T-helper 17 cell (primary cell): ENCODE measurements around the gene USP34. TPM values are rescaled to one million over a fixed set of nuclear protein-coding genes. Genes with fewer than 3 reads are reported as not detected.

Experiments
- ATAC-seq: fragments of 150-1000 bp; cut with Tn5 transposase; 2 replicates; pipeline ENCODE4 v1.10.0; 2021; ENCODE audit warnings: mild to moderate bottlenecking, moderate library complexity
- DNase-seq, 3 donors: peaks; one replicate each; pipeline versions ENCODE4 v3.0.0 to v3.0.0-alpha.2; 2020 to 2021
- H3K9me3 ChIP-seq: one replicate; pipeline ENCODE4 v1.7.0; 2013; ENCODE audit warnings: low read length, mild to moderate bottlenecking; ENCODE audit not compliant: control insufficient read depth, poor library complexity, severe bottlenecking
- H3K27ac Mint-ChIP-seq: one replicate; pipeline ENCODE4 v1.8.0; 2022; ENCODE audit warnings: mild to moderate bottlenecking, moderate library complexity, mixed read lengths
- H3K27me3 Mint-ChIP-seq: one replicate; pipeline ENCODE4 v1.8.0; 2022; ENCODE audit warnings: mixed read lengths
- H3K36me3 Mint-ChIP-seq: one replicate; pipeline ENCODE4 v1.8.0; 2022; ENCODE audit warnings: low read depth, mixed read lengths
- H3K4me1 Mint-ChIP-seq: one replicate; pipeline ENCODE4 v1.8.0; 2022; ENCODE audit warnings: mild to moderate bottlenecking, mixed read lengths
- H3K4me3 Mint-ChIP-seq: one replicate; pipeline ENCODE4 v1.8.0; 2022; ENCODE audit warnings: mild to moderate bottlenecking, moderate library complexity, mixed read lengths
- total RNA-seq, 4 donors: library from RNA in 2 of 4; stranded (reverse) in 2 of 4; gene quantifications; one replicate each; pipeline ENCODE4 v1.2.3 and lab custom pipeline; 2022 to 2026

USP34 gene
- total RNA-seq, 2 donors from 2014 or later = 148 to 170 TPM

DNA sequence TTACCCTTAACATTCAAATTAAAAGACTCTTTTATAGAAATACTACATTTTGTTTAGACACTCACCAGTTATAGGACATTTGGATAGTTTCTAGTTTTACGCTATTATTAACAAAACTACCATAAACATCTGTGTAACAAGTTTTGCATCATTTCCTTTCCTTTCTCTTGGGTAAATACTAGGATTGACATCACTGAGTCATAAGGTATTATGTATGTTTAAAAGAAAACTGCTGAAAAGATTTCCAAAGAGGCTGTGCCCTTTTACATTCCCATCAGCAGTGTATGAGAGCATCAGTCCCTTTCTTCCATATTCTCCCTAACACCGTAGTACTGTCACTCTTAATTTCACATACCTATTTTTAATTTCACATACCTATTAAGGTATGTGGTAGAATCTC, 130.6 kb downstream of the USP34 start:
- Mint-ChIP-seq H3K27ac (no peak overlapping the region), H3K36me3 (peaks cover 12% of the 10 kb centered on the region)

DNA sequence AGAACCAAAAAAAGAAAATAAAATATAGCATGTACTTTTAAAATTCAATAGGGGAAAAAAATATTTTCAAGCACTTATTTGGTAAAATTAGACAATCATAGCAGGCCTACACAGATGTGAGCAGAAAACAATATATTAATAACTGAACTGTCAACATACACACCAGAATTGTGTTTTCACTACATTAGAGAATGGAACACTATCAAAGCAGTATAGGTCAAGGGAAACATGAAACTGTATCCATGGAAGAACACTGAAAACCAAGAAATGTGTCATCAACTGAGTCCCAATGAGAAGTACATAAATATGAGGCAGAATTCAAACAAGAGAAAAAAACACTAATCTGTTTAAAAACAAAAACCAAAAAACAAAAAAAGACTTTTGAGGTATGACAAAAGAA, 132.4 kb downstream of the USP34 start:
- Mint-ChIP-seq H3K27me3 (no peaks in the 10 kb centered on the region), H3K36me3 (peaks cover 12% of the 10 kb centered on the region), H3K27ac (no peak overlapping the region), H3K4me3 (no peak overlapping the region), H3K4me1 (peaks cover 10% of the 10 kb centered on the region)
- H3K9me3 ChIP-seq = no peaks in the 10 kb centered on the region
- ATAC-seq (no peak), DNase-seq (no peak)

More for the DNA sequence above, 130.6 kb downstream of the USP34 start:
- no peaks in the 10 kb centered on the region for H3K9me3 ChIP-seq
- H3K4me1 Mint-ChIP-seq = peaks cover 10% of the 10 kb centered on the region
- ATAC-seq = no peak
- H3K4me3 Mint-ChIP-seq = no peak overlapping the region
- H3K27me3 Mint-ChIP-seq = no peaks in the 10 kb centered on the region
- no peak for DNase-seq

DNA sequence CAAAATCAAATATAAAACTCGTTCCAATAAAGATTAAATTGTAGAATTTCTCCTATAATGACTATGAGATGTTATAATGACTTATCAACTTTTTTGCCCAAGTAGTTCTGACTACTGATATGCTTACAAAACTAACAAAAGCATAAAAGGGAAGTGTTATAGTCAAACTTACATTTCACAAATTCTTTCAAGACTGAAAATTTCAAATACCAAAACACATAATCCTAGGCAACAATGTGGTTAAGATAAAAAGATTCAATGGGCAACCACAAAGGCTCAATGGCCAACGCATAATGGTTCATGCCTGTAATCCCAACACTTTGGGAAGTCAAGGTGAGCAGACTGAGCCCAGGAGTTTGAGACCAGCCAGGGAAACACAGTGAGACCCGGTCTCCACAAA, 135.7 kb downstream of the USP34 start:
- no peak overlapping the region for H3K27ac Mint-ChIP-seq
- no peaks in the 10 kb centered on the region for H3K9me3 ChIP-seq
- ATAC-seq (no peak), DNase-seq (no peak)
- peaks cover 6% of the 10 kb centered on the region for H3K4me1 Mint-ChIP-seq
- no peak overlapping the region for H3K4me3 Mint-ChIP-seq
- peaks cover 5% of the 10 kb centered on the region for H3K36me3 Mint-ChIP-seq
- H3K27me3 Mint-ChIP-seq = no peaks in the 10 kb centered on the region

DNA sequence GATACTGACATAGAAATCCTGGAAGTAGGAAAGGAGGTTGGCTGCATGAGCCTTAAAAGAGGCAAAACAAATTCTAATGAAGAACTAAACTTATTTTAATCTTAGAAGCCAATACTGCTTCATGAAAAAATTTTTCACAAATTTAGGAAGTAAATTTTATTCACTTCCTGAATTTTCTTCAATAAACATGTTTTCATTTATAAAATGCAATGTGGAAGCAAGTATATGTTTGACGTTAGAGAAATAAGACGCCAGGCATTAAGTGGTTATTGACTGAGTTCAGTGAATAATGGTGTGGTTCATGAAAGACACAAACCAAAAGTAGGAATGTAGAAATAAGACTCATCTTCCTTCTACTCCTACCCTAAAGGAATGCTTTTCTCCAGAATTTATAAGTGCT, 136.4 kb downstream of the USP34 start:
- Mint-ChIP-seq H3K27me3 (no peaks in the 10 kb centered on the region), H3K36me3 (peaks cover 7% of the 10 kb centered on the region), H3K4me3 (no peak overlapping the region)

DNA sequence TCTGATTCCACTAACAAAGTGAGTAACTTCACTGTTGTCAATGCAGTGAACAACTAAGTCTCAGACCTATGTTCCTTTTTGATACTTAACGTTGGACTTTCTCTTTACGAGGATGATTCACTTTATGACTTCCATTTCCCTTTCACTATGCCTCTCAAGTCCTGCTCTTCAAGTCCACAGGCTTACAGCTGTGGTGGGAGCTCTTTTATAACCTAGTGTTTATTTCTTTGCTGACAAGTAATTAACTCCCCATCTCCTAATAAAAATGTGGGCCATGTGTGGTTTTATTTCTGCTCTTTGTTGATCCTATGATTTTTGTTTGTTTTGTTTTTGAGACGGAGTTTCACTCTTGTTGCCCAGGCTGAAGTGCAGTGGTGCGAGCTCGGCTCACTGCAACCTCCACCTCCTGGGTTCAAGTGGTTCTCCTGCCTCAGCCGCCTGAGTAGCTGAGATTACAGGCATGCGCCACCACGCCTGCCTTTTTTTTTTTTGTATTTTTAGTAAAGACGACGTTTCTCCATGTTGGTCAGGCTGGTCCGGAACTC, 142.1 kb downstream of the USP34 start:
- ATAC-seq = no peak
- Mint-ChIP-seq H3K36me3 (peaks cover 7% of the 10 kb centered on the region), H3K27ac (peak overlapping the region; percentile 34), H3K27me3 (no peaks in the 10 kb centered on the region), H3K4me1 (peaks cover 17% of the 10 kb centered on the region), H3K4me3 (no peak overlapping the region)
- no peaks in the 10 kb centered on the region for H3K9me3 ChIP-seq
- DNase-seq = no peak

More for the DNA sequence above, 136.4 kb downstream of the USP34 start:
- DNase-seq (no peak), ATAC-seq (no peak)
- H3K9me3 ChIP-seq = no peaks in the 10 kb centered on the region
- Mint-ChIP-seq H3K27ac (no peak overlapping the region), H3K4me1 (peaks cover 6% of the 10 kb centered on the region)

DNA sequence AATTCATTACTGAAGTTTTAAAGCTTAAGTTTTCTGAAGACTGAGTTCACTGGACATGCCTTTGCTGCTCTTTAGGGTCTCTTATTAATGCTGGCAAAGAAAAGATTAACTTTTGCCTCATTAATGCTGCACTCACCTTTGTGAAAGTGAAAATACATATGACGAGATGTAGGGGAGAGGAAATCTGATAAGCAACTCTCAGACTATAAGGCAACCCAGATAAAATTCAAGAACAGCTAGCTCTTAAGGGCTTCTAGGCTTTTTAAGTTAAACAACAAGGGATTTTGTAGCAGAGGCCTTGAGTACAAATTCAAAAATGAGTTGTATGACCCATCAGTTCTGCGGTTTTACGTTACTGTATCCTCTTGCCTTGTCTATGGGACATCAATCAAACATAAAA, 143.7 kb downstream of the USP34 start:
- ATAC-seq = peak; percentile 68
- H3K27me3 Mint-ChIP-seq = no peaks in the 10 kb centered on the region
- H3K36me3 Mint-ChIP-seq = peaks cover 9% of the 10 kb centered on the region
- H3K27ac Mint-ChIP-seq = peak overlapping the region; percentile 68
- H3K9me3 ChIP-seq = no peaks in the 10 kb centered on the region
- no peak overlapping the region for H3K4me3 Mint-ChIP-seq
- peaks cover 17% of the 10 kb centered on the region for H3K4me1 Mint-ChIP-seq
- no peak for DNase-seq

DNA sequence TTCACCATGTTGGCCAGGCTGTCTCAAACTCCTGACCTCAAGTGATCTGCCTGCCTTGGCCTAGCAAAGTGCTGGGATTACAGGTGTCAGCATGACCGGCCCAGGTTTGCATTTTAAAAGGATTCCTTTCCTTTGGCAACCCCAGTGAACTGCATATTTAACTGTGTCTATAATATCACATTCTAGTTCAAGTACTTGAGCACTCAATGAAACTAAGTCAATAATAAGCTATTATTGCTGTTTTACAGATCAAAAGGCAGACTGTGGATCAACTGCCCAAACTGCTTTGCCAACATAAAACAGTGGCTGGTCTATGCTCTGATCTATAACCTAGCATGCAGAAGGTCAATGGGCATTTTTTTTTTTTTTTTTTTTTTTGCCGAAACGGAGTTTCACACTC, 144.5 kb downstream of the USP34 start:
- Mint-ChIP-seq H3K36me3 (peaks cover 9% of the 10 kb centered on the region), H3K27ac (peak overlapping the region; percentile 68), H3K4me1 (peaks cover 17% of the 10 kb centered on the region), H3K4me3 (peak overlapping the region; percentile 49), H3K27me3 (no peaks in the 10 kb centered on the region)
- DNase-seq = no peak
- ATAC-seq = no peak
- no peaks in the 10 kb centered on the region for H3K9me3 ChIP-seq

DNA sequence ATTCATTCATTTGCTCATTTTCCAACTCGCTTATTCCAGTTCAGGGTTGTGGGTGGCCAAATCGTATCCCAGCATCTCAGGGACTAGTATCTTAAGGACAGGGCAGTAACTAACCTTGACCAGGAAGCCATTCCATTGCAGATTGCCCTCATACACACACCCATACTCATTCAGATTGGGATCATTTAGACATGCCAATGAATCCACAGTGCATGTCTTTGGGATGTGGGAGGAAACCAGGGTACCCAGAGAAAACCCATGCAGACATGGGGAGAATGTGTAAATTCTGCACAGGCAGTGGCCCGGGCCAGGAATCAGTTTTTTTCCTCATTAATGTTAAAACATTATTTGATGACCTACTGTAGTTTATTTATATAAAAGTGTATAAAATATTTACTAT, 150.7 kb downstream of the USP34 start:
- H3K27me3 Mint-ChIP-seq = no peaks in the 10 kb centered on the region
- no peak for DNase-seq
- ATAC-seq = no peak
- peaks cover 4% of the 10 kb centered on the region for H3K36me3 Mint-ChIP-seq
- H3K27ac Mint-ChIP-seq = no peak overlapping the region
- no peak overlapping the region for H3K4me3 Mint-ChIP-seq
- no peaks in the 10 kb centered on the region for H3K9me3 ChIP-seq
- no peaks in the 10 kb centered on the region for H3K4me1 Mint-ChIP-seq

DNA sequence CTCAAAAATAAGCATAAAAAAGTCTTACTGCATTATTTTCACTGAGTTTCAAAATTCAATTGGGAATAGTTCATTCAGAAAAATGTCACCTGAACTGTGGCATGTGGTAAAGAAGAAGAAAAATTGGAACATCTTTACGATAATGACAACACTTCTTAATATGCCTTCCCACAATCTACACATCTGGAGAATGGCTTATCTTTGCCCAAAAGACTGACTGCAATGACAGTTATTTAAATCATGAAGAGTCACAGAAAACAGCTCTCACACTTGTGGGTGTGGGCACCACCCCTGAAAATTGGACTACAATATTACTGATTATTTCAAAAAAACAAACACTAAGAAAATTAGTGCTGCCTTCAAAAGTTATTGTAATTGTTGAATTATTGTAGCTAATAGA, 152.3 kb downstream of the USP34 start:
- no peaks in the 10 kb centered on the region for H3K9me3 ChIP-seq
- Mint-ChIP-seq H3K36me3 (peaks cover 2% of the 10 kb centered on the region), H3K4me3 (no peak overlapping the region), H3K27ac (no peak overlapping the region), H3K27me3 (no peaks in the 10 kb centered on the region), H3K4me1 (no peaks in the 10 kb centered on the region)
- DNase-seq = no peak
- ATAC-seq = no peak

DNA sequence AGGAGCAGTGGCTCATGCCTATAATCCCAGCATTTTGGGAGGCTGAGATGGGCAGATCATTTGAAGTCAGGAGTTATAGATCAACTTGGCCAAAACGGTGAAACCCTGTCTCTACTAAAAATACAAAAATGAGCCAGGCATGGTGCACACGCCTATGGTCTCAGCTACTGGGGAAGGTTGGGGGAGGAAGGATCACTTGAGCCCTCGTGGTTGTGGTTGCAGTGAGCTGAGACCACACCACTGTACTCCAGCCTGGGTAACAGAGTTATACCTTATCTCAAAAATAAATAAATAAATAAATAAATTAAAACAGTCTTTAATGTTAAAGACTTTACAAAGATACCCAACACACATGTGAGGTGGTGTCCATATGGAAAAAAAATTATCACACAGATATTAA, 174.9 kb downstream of the USP34 start:
- Mint-ChIP-seq H3K4me3 (no peak overlapping the region), H3K27ac (no peak overlapping the region), H3K4me1 (peaks cover 6% of the 10 kb centered on the region), H3K27me3 (no peaks in the 10 kb centered on the region), H3K36me3 (peaks cover 11% of the 10 kb centered on the region)
- H3K9me3 ChIP-seq = no peaks in the 10 kb centered on the region
- DNase-seq = no peak
- no peak for ATAC-seq

DNA sequence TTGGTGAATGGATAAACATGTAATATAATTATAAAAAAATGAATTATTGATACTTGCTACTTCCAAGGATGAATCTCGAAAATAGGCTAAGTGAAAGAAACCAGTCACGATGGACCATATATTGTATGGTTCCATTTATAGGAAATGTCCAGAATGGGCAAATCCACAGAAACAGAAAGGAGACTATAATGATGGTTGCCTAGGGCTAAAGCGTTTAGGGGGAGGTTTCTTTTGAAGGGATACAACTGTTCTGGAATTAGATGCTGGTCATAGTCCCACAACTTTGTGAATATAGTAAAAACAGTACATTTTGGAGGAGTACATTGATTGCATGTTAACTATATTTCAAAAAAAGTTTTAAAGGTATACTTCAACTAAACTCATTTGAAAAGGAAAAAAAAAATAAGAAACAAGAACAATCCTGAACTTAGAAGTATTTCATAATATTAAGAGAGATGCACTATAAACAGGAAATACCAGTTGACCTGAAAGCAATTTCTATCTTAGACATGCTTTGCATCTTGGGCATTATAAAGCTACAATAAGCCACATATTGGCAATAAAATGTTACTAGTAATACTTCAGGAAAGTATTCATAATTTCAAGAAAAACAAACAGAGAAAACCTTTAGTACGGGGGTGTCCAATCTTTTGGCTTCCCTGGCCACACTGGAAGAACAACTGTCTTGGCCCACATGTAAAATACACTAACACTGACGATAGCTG, 178.9 kb downstream of the USP34 start:
- H3K4me1 Mint-ChIP-seq = peaks cover 11% of the 10 kb centered on the region
- H3K36me3 Mint-ChIP-seq = peaks cover 4% of the 10 kb centered on the region

DNA sequence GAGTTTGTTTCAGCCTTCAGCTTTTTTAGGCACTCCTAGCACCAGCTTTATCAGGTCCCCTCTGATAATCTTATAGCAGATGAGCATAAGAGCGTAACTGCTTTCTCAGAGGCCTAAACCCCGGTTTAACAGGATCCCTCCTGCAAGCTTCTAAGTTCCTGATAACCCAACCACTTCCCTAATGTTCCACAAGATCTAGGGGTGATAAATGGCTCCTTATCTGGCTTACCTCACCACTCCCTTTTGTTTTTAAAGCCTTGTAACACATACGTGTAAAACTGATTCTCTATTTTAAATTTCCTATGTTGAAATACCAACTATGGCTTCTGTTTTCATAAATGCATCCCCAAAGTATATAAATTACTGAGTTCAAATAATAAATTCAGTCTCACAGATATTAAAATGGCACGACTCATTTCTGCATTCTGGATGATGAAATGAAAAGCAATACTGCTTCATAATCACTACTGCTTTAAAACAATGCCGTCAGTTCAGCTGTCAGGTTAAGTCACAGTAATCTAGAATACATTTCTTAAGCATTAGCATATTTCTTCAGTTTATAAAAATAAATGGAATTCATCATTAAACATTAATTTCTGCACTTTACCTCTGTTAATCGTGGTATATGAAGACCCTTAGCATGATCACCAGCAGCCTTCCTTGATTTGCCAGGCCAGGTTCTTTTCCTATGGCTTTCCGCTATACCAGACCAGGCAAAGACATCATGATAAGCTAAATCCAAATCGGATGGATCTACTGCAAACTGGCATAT, 182.6 kb downstream of the USP34 start:
- ATAC-seq = no peak
- H3K9me3 ChIP-seq = no peaks in the 10 kb centered on the region
- Mint-ChIP-seq H3K27ac (no peak overlapping the region), H3K36me3 (peaks cover 4% of the 10 kb centered on the region), H3K27me3 (no peaks in the 10 kb centered on the region), H3K4me1 (peaks cover 11% of the 10 kb centered on the region), H3K4me3 (no peak overlapping the region)
- no peak for DNase-seq

More for the DNA sequence above, 178.9 kb downstream of the USP34 start:
- Mint-ChIP-seq H3K27me3 (no peaks in the 10 kb centered on the region), H3K4me3 (no peak overlapping the region), H3K27ac (no peak overlapping the region)
- no peak for ATAC-seq
- no peak for DNase-seq
- H3K9me3 ChIP-seq = no peaks in the 10 kb centered on the region

DNA sequence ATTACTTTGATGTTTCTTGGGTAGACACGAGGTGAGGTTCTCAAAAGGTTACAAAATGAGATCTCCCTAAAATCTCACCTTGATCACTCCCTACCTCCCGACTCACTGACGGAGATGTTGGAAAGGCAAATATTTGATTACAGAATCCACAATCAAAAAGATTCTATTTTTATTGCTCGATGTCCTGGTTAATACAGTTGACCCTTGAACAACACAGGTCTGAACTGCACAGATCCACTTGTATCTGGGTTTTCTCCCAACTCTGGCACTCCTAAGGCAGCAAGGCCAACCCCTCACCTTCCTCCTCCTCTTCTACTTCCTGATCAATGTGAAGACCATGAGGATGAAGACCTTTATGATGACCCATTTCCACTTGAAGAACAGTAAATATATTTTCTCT, 183.6 kb downstream of the USP34 start:
- peaks cover 2% of the 10 kb centered on the region for H3K36me3 Mint-ChIP-seq
- H3K4me1 Mint-ChIP-seq = peaks cover 9% of the 10 kb centered on the region
- H3K9me3 ChIP-seq = no peaks in the 10 kb centered on the region
- ATAC-seq = no peak
- DNase-seq = no peak
- H3K27me3 Mint-ChIP-seq = no peaks in the 10 kb centered on the region
- no peak overlapping the region for H3K27ac Mint-ChIP-seq
- H3K4me3 Mint-ChIP-seq = no peak overlapping the region
